H1 (cell line): ENCODE data around the gene SYNDIG1. TPM values are rescaled to one million over a fixed set of nuclear protein-coding genes. Genes with fewer than 3 reads are reported as not detected.

Source experiments
- CTCF ChIA-PET: fragments of 300-600 bp; sonication (Branson Sonifier 250); formaldehyde crosslinking; loops from one replicate; lab custom pipeline; 2021; ENCODE audit not compliant: partially characterized antibody; lab: Charles Lee
- POLR2A ChIA-PET: fragments of 300-600 bp; sonication (Branson Sonifier 250); formaldehyde crosslinking; loops from one replicate; lab custom pipeline; 2021; ENCODE audit warnings: inconsistent platforms; ENCODE audit not compliant: partially characterized antibody; lab: Charles Lee
- DNase-seq, 2 experiments: peaks; one replicate each; pipeline versions ENCODE4 v3.0.0 to v3.0.0-alpha.2; 2010 to 2022; ENCODE audit warnings: low spot score in 2 of 2, low read depth in 1 of 2, mixed read lengths in 1 of 2
- FAIRE-seq: peaks from 2 replicates; lab custom pipeline; 2011; peaks lifted over from hg19 to GRCh38; lab: Jason Lieb, UNC
- H2AFZ ChIP-seq: 2 replicates; pipeline ENCODE4 v1.8.1; 2012; ENCODE audit warnings: low read length, inconsistent platforms
- H2AK5ac ChIP-seq: 2 replicates; pipeline ENCODE4 v1.6.1; 2013; ENCODE audit warnings: low read depth, low read length
- H2BK120ac ChIP-seq: replicated peaks from 2 replicates; pipeline ENCODE3; 2013; ENCODE audit warnings: low read depth, low read length, inconsistent platforms
- H2BK12ac ChIP-seq: 2 replicates; pipeline ENCODE4 v1.6.1; 2013; ENCODE audit warnings: low read depth, low read length
- H2BK15ac ChIP-seq: 2 replicates; pipeline ENCODE4 v1.6.1; 2013; ENCODE audit warnings: low read length
- H2BK20ac ChIP-seq: 2 replicates; pipeline ENCODE4 v1.6.1; 2013; ENCODE audit warnings: low read length
- H2BK5ac ChIP-seq: 2 replicates; pipeline ENCODE4 v1.6.1; 2013; ENCODE audit warnings: low read depth, low read length
- H3K14ac ChIP-seq: 2 replicates; pipeline ENCODE4 v1.6.1; 2013; ENCODE audit warnings: inconsistent platforms; ENCODE audit not compliant: insufficient read length
- H3K18ac ChIP-seq: 2 replicates; pipeline ENCODE4 v1.6.1; 2013; ENCODE audit warnings: low read length; ENCODE audit errors: extremely low read depth
- H3K23ac ChIP-seq: 2 replicates; pipeline ENCODE4 v1.6.1; 2013; ENCODE audit warnings: inconsistent platforms; ENCODE audit not compliant: insufficient read length
- H3K23me2 ChIP-seq: 2 replicates; pipeline ENCODE4 v1.6.1; 2013; ENCODE audit warnings: low read depth, low read length
- H3K27ac ChIP-seq: 2 replicates; pipeline ENCODE4 v1.6.1; 2011; ENCODE audit warnings: low read depth, low read length, inconsistent platforms
- H3K27me3 ChIP-seq, 4 experiments: replicated peaks in 1 of 4; 1 replicate in 1 of 4; 2 replicates in 3 of 4; pipeline versions ENCODE4 v1.6.1 to v1.8.1; 2011 to 2013; ENCODE audit warnings: low read length in 3 of 4, mild to moderate bottlenecking in 3 of 4, inconsistent platforms in 2 of 4, mixed read lengths in 2 of 4, moderate library complexity in 1 of 4; ENCODE audit not compliant: control insufficient read depth in 3 of 4, insufficient read depth in 3 of 4; ENCODE audit errors: extremely low read depth in 1 of 4
- H3K36me3 ChIP-seq, 4 experiments: 2 replicates each; pipeline versions ENCODE4 v1.6.1 to v1.8.1; 2011 to 2013; ENCODE audit warnings: mild to moderate bottlenecking in 4 of 4, low read length in 3 of 4, moderate library complexity in 2 of 4, control low read depth in 1 of 4, inconsistent platforms in 1 of 4; ENCODE audit not compliant: insufficient read depth in 4 of 4, control insufficient read depth in 2 of 4
- H3K4ac ChIP-seq: replicated peaks from 2 replicates; pipeline ENCODE3; 2013; ENCODE audit warnings: low read length, low read depth, mixed read lengths, inconsistent platforms; ENCODE audit not compliant: insufficient read length
- H3K4me1 ChIP-seq, 4 experiments: replicated peaks in 1 of 4; 1 replicate in 1 of 4; 2 replicates in 3 of 4; pipeline versions ENCODE4 v1.6.1 to v1.8.1; 2011 to 2013; ENCODE audit warnings: low read length in 3 of 4, inconsistent platforms in 2 of 4, mixed read lengths in 1 of 4; ENCODE audit not compliant: insufficient read depth in 4 of 4, control insufficient read depth in 3 of 4
- H3K4me2 ChIP-seq, 2 experiments: 2 replicates each; pipeline versions ENCODE4 v1.6.1 to v1.8.1; 2011 to 2013; ENCODE audit warnings: low read depth in 2 of 2, low read length in 2 of 2, control low read depth in 1 of 2, inconsistent platforms in 1 of 2, mild to moderate bottlenecking in 1 of 2; ENCODE audit not compliant: insufficient read depth in 1 of 2
- H3K4me3 ChIP-seq, 4 experiments: fragments of 200-600, 300-600 bp in 1 of 4; sonication (generic), shearing (Covaris generic), sonication (Bioruptor Twin) in 1 of 4; 2 replicates each; pipeline versions ENCODE4 v1.5.1 to v1.8.1; 2011 to 2016; ENCODE audit warnings: low read length in 4 of 4, low read depth in 3 of 4, control low read depth in 2 of 4, inconsistent platforms in 2 of 4, mild to moderate bottlenecking in 2 of 4, mixed read lengths in 1 of 4, moderate library complexity in 1 of 4; ENCODE audit not compliant: insufficient read depth in 2 of 4; ENCODE audit errors: extremely low read depth in 1 of 4
- H3K56ac ChIP-seq: replicated peaks from 2 replicates; pipeline ENCODE3; 2013; ENCODE audit warnings: low read depth, mild to moderate bottlenecking, mixed read lengths, low read length, inconsistent platforms; ENCODE audit not compliant: insufficient read length
- H3K79me1 ChIP-seq: 2 replicates; pipeline ENCODE4 v1.6.1; 2013; ENCODE audit warnings: low read depth, low read length, control low read depth
- H3K79me2 ChIP-seq, 2 experiments: 2 replicates each; pipeline versions ENCODE4 v1.6.1 to v1.8.1; 2012 to 2013; ENCODE audit warnings: low read length in 2 of 2, mild to moderate bottlenecking in 2 of 2, inconsistent platforms in 1 of 2; ENCODE audit not compliant: insufficient read depth in 2 of 2, control insufficient read depth in 1 of 2
- H3K9ac ChIP-seq, 4 experiments: replicated peaks in 1 of 4; 1 replicate in 1 of 4; 2 replicates in 3 of 4; pipeline versions ENCODE4 v1.6.1 to v1.8.1; 2011 to 2013; ENCODE audit warnings: low read depth in 3 of 4, low read length in 3 of 4, control low read depth in 2 of 4, mild to moderate bottlenecking in 2 of 4, moderate library complexity in 2 of 4, inconsistent platforms in 1 of 4; ENCODE audit errors: extremely low read depth in 1 of 4
- H3K9me3 ChIP-seq, 2 experiments: 2 replicates each; pipeline versions ENCODE4 v1.6.1 to v1.8.1; 2012 to 2013; ENCODE audit warnings: mild to moderate bottlenecking in 2 of 2, moderate library complexity in 2 of 2, control low read depth in 1 of 2, inconsistent platforms in 1 of 2, low read depth in 1 of 2, low read length in 1 of 2, mixed read lengths in 1 of 2; ENCODE audit not compliant: insufficient read depth in 2 of 2
- H4K20me1 ChIP-seq, 2 experiments: replicated peaks in 1 of 2; 2 replicates each; pipeline versions ENCODE3 to v1.8.1; 2011 to 2013; ENCODE audit warnings: inconsistent platforms in 2 of 2, low read length in 2 of 2, mild to moderate bottlenecking in 1 of 2; ENCODE audit not compliant: insufficient read depth in 2 of 2, control insufficient read depth in 1 of 2
- H4K5ac ChIP-seq: 2 replicates; pipeline ENCODE4 v1.6.1; 2013; ENCODE audit warnings: low read length, low read depth, mixed read lengths, inconsistent platforms; ENCODE audit not compliant: insufficient read length
- H4K8ac ChIP-seq: 2 replicates; pipeline ENCODE4 v1.8.0; 2013; ENCODE audit warnings: mild to moderate bottlenecking, moderate library complexity, low read length, inconsistent platforms; ENCODE audit not compliant: insufficient read depth; ENCODE audit errors: extremely low read depth
- H4K91ac ChIP-seq: replicated peaks from 2 replicates; pipeline ENCODE3; 2013; ENCODE audit warnings: low read length, mixed read lengths, inconsistent platforms; ENCODE audit not compliant: insufficient read length
- HDAC6 ChIP-seq: IDR thresholded peaks from one replicate; pipeline ENCODE4 v1.7.1; 2012; ENCODE audit warnings: low read depth, mild to moderate bottlenecking, inconsistent platforms, low read length, moderate library complexity
- RAD21 ChIP-seq, 2 experiments: IDR thresholded peaks in 1 of 2; conservative IDR thresholded peaks in 1 of 2; 2 replicates each; pipeline ENCODE4 v1.6.1; 2011; ENCODE audit warnings: low read depth in 2 of 2, low read length in 2 of 2, improper control_type of control experiment in 1 of 2, inconsistent platforms in 1 of 2, mild to moderate bottlenecking in 1 of 2, moderate library complexity in 1 of 2
- RFX5 ChIP-seq: IDR thresholded peaks from 2 replicates; pipeline ENCODE4 v1.6.1; 2011; ENCODE audit warnings: low read depth, low read length, improper control_type of control experiment, borderline replicate concordance
- SUZ12 ChIP-seq: fragments of 200-600 bp; sonication (generic); IDR thresholded peaks from 2 replicates; pipeline ENCODE4 v1.6.1; 2012; ENCODE audit warnings: mild to moderate bottlenecking, inconsistent platforms, low read length, moderate library complexity, mixed read lengths
- USF2 ChIP-seq: IDR thresholded peaks from 2 replicates; pipeline ENCODE4 v1.6.1; 2011; ENCODE audit warnings: low read length, improper control_type of control experiment
- ZNF274 ChIP-seq: IDR thresholded peaks from 2 replicates; pipeline ENCODE4 v1.7.0; 2012; ENCODE audit warnings: low read length, borderline replicate concordance; ENCODE audit errors: extremely low read depth
- WGBS, 2 experiments: shearing (Covaris generic) in 1 of 2; methylation state at CpG; one replicate each; pipeline versions ENCODE4 v1.1.6 to v1.1.7; 2013 to 2015; ENCODE audit warnings: low lambda C conversion rate in 2 of 2, mixed read lengths in 2 of 2, inconsistent platforms in 1 of 2, low coverage in 1 of 2, missing lambda C conversion rate in 1 of 2; ENCODE audit not compliant: insufficient replicate concordance in 2 of 2, insufficient coverage in 1 of 2, insufficient read length in 1 of 2; ENCODE audit errors: extremely low coverage in 1 of 2, missing lambda C conversion rate in 1 of 2; 5-methylcytosine and 5-hydroxymethylcytosine counted together
- polyA plus RNA-seq, 7 experiments: library from polyadenylated mRNA; depleted of rRNA in 3 of 7; stranded (reverse) in 5 of 7; unstranded in 2 of 7; fragments of >200 nt in 5 of 7; fragments of 200-250 nt in 2 of 7; gene quantifications; 1 replicate in 5 of 7; 2 replicates in 1 of 7; 4 replicates in 1 of 7; pipeline versions ENCODE4 v1.2.1 to v1.2.3, GENCODE V29; 2011 to 2013; ENCODE audit warnings: missing spikeins in 2 of 7, mixed read lengths in 2 of 7
- total RNA-seq: library from RNA; stranded (reverse); fragmentation: NEBNext Ultra II Directional; extraction: Animal tissue kit (Norgen Biotek cat#: 25700); gene quantifications from 2 replicates; pipeline ENCODE4 v1.2.1, GENCODE V29; 2021
- TF ChIP-seq, protein P1 (sequence below): IDR thresholded peaks from 2 replicates; pipeline ENCODE4 v1.6.1; 2011; ENCODE audit warnings: low read depth, mild to moderate bottlenecking, low read length; ENCODE audit not compliant: insufficient read depth

The SYNDIG1 gene
- total and polyA plus RNA-seq, 2 of the 8 experiments (the other 6 are each of a cell fraction or from before 2014, with no cell fraction given) = 6.5 to 7.8 TPM

GRCh38 chr20:24708411-24709295 lies 239.2 kb downstream of the SYNDIG1 start:
- POLR2A ChIA-PET = no interaction called here
- TF ChIP-seq RFX5 = no peak
- no peak for TF ChIP-seq SUZ12
- TF ChIP-seq RAD21 (IDR thresholded peaks at IDR 0.05 in 1 of 2, conservative IDR thresholded peaks at IDR 0.05 in 1 of 2; ENCODE audit: low read depth in 2 of 2, low read length in 2 of 2) = no peak
- no peak for TF ChIP-seq USF2
- no peak for TF ChIP-seq HDAC6
- no peak for TF ChIP-seq ZNF274
- TF ChIP-seq, protein P1, sequence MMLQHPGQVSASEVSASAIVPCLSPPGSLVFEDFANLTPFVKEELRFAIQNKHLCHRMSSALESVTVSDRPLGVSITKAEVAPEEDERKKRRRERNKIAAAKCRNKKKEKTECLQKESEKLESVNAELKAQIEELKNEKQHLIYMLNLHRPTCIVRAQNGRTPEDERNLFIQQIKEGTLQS = no peak

More at GRCh38 chr20:24708411-24709295, 239.2 kb downstream of the SYNDIG1 start:
- Histone ChIP-seq H2BK5ac (no peak overlapping the region), H2AK5ac (no peak overlapping the region), H3K4me3 (no peak overlapping the region), H4K20me1 (no peaks in the 10 kb centered on the region), H3K79me2 (no peaks in the 10 kb centered on the region), H2BK12ac (no peak overlapping the region), H3K27ac (no peak overlapping the region), H2BK15ac (no peak overlapping the region), H3K23ac (no peak overlapping the region), H4K8ac (no peak overlapping the region), H3K9ac (no peak overlapping the region), H3K14ac (no peak overlapping the region), H3K23me2 (no peaks in the 10 kb centered on the region), H3K56ac (no peak overlapping the region), H3K79me1 (no peaks in the 10 kb centered on the region), H3K4me1 (no peaks in the 10 kb centered on the region), H3K36me3 (no peaks in the 10 kb centered on the region), H2AFZ (no peak overlapping the region), H3K4me2 (no peak overlapping the region), H3K9me3 (no peaks in the 10 kb centered on the region), H2BK20ac (no peak overlapping the region), H2BK120ac (no peak overlapping the region), H4K91ac (no peak overlapping the region), H4K5ac (no peak overlapping the region), H3K27me3 (no peaks in the 10 kb centered on the region), H3K18ac (no peak overlapping the region), H3K4ac (no peak overlapping the region)
- WGBS, 2 experiments = 86% methylated on average over 8 of the region's 8 CpGs; no CpG with 5 or more reads in 1 of the 2 experiments
- FAIRE-seq = no peak
- CTCF ChIA-PET = interaction anchor here (0.8 to 1.4 kb wide), 4 partner anchors 11 to 75 kb away, joined by 3 to 5 read pairs (median 3); no protein-coding TSS in a partner anchor
- DNase-seq = peak in 1 of 2 experiments; percentile 29
